T-cell (primary cell): ENCODE results near the gene PROSER3. TPM values are rescaled to one million over a fixed set of nuclear protein-coding genes. Genes with fewer than 3 reads are reported as not detected.
"Not testable (repeated sequence)": the region's sequence is repeated elsewhere in the genome, so short reads cannot be mapped to it uniquely, and the experiment has no call there.

Source experiments
- ATAC-seq, 4 experiments: fragments of 200-7000 bp in 3 of 4; fragments of 150-1000 bp in 1 of 4; cut with Tn5 transposase; replicated peaks in 1 of 4; 1 replicate in 3 of 4; 2 replicates in 1 of 4; pipeline ENCODE4 v1.10.0; 2021; ENCODE audit warnings: moderate library complexity in 3 of 4, mild to moderate bottlenecking in 2 of 4, moderate number of reproducible peaks in 1 of 4
- CTCF ChIA-PET, 2 donors: fragments of 300-600 bp; sonication (Branson Sonifier 250); formaldehyde crosslinking; loops; one replicate each; lab custom pipeline; 2022; ENCODE audit warnings: antibody characterized with exemption in 2 of 2; lab: Charles Lee
- POLR2A ChIA-PET, 2 donors: fragments of 300-600 bp; sonication (Branson Sonifier 250); formaldehyde crosslinking; loops; one replicate each; lab custom pipeline; 2022; ENCODE audit warnings: antibody characterized with exemption in 2 of 2; lab: Charles Lee
- DNase-seq, 35 experiments: peaks; one replicate each; pipeline versions ENCODE4 v3.0.0 to v3.0.0-alpha.2; 2013 to 2023
- H3K27ac ChIP-seq: one replicate; pipeline ENCODE4 v1.5.1; 2013; ENCODE audit warnings: low read length
- H3K27me3 ChIP-seq, 2 experiments: replicated peaks in 1 of 2; 1 replicate in 1 of 2; 2 replicates in 1 of 2; pipeline versions ENCODE4 v1.6.1 to v1.7.0; 2013; ENCODE audit warnings: low read length in 1 of 2, mixed read lengths in 1 of 2; ENCODE audit not compliant: control insufficient read depth in 2 of 2, insufficient read depth in 2 of 2; ENCODE audit errors: extremely low read depth in 1 of 2
- H3K36me3 ChIP-seq, 2 donors: 1 replicate in 1 of 2; 2 replicates in 1 of 2; pipeline versions ENCODE4 v1.6.1 to v1.7.0; 2013; ENCODE audit warnings: low read length in 1 of 2; ENCODE audit not compliant: control insufficient read depth in 2 of 2, insufficient read depth in 1 of 2; ENCODE audit errors: extremely low read depth in 1 of 2
- H3K4me1 ChIP-seq, 2 experiments: 1 replicate in 1 of 2; 2 replicates in 1 of 2; pipeline versions ENCODE4 v1.6.1 to v1.7.0; 2013; ENCODE audit warnings: low read length in 2 of 2, mixed read lengths in 1 of 2; ENCODE audit not compliant: insufficient read depth in 2 of 2, control insufficient read depth in 1 of 2; ENCODE audit errors: extremely low read depth in 1 of 2
- H3K4me3 ChIP-seq, 2 donors: 1 replicate in 1 of 2; 2 replicates in 1 of 2; pipeline versions ENCODE4 v1.5.1 to v1.7.0; 2013; ENCODE audit warnings: mild to moderate bottlenecking in 2 of 2, low read length in 1 of 2, moderate library complexity in 1 of 2; ENCODE audit not compliant: control insufficient read depth in 1 of 2; ENCODE audit errors: extremely low read depth in 1 of 2
- H3K9me3 ChIP-seq: 2 replicates; pipeline ENCODE4 v1.7.0; 2013
- H3K27ac Mint-ChIP-seq, 2 donors: one replicate each; pipeline ENCODE4 v1.8.0; 2020 to 2021; ENCODE audit warnings: mild to moderate bottlenecking in 2 of 2, mixed read lengths in 2 of 2
- H3K27me3 Mint-ChIP-seq, 2 donors: one replicate each; pipeline ENCODE4 v1.8.0; 2021 to 2022; ENCODE audit warnings: mixed read lengths in 2 of 2
- H3K36me3 Mint-ChIP-seq: one replicate; pipeline ENCODE4 v1.8.0; 2021; ENCODE audit warnings: mixed read lengths
- H3K4me1 Mint-ChIP-seq, 3 donors: one replicate each; pipeline ENCODE4 v1.8.0; 2020 to 2022; ENCODE audit warnings: mixed read lengths in 3 of 3, mild to moderate bottlenecking in 1 of 3
- H3K4me3 Mint-ChIP-seq, 3 donors: one replicate each; pipeline ENCODE4 v1.8.0; 2020 to 2022; ENCODE audit warnings: mild to moderate bottlenecking in 3 of 3, mixed read lengths in 3 of 3, moderate library complexity in 3 of 3
- H3K9me3 Mint-ChIP-seq, 3 donors: one replicate each; pipeline ENCODE4 v1.8.0; 2020 to 2022; ENCODE audit warnings: mixed read lengths in 3 of 3
- WGBS: methylation state at CpG from one replicate; pipeline ENCODE4 v1.1.5; 2013; ENCODE audit warnings: missing lambda C conversion rate; ENCODE audit not compliant: insufficient coverage; 5-methylcytosine and 5-hydroxymethylcytosine counted together
- total RNA-seq, 35 experiments: library from RNA in 6 of 35; stranded (reverse) in 6 of 35; fragments of 120-200 nt in 1 of 35; gene quantifications; one replicate each; pipeline versions ENCODE4 v1.2.1 to v1.2.4 and lab custom pipeline; 2013 to 2026

PROSER3 gene
- total RNA-seq, 5 donors from 2014 or later (not counting 1 experiment from before 2014, with no cell fraction given): 31.3 to 52.1 (median 47.8) TPM

DNA sequence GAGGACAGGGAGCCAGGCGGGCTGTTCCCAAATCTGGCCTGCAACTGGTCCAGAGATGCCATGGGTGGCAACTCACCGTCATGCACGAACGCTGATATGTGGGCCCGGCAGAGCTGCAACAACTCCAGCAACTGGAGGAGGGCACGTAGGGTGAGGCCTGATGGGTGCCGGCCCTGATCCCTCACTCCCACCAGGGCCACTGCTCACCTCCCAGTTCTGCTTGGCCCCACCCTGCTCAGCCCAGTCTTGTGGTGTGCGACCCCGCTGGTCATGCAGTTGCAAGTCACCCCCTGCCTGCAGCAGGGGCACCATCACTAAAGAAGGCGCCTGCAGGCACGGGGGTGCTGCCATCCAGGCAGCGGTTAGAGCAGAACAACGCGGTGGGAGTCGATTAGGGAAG, 34.3 kb downstream of the PROSER3 start:
- H3K36me3 ChIP-seq: no peaks in the 10 kb centered on the region
- Mint-ChIP-seq H3K9me3 (no peaks in the 10 kb centered on the region), H3K4me1 (peaks cover 3 to 6% (median 4%) of the 10 kb centered on the region in 3 donors), H3K27ac (no peak overlapping the region), H3K27me3 (peaks cover 19 to 21% of the 10 kb centered on the region in 2 donors), H3K4me3 (no peak overlapping the region), H3K36me3 (no peaks in the 10 kb centered on the region)
- H3K9me3 ChIP-seq: no peaks in the 10 kb centered on the region
- H3K4me1 ChIP-seq: peaks cover 0 to 4% of the 10 kb centered on the region in 2 experiments
- 90% methylated on average over 15 of the region's 15 CpGs for WGBS
- peaks cover 5 to 48% of the 10 kb centered on the region in 2 experiments for H3K27me3 ChIP-seq
- CTCF ChIA-PET: no interaction called here
- POLR2A ChIA-PET: no interaction called here
- no peak for ATAC-seq
- no peak overlapping the region for H3K27ac ChIP-seq
- DNase-seq: no peak
- H3K4me3 ChIP-seq: no peak overlapping the region

DNA sequence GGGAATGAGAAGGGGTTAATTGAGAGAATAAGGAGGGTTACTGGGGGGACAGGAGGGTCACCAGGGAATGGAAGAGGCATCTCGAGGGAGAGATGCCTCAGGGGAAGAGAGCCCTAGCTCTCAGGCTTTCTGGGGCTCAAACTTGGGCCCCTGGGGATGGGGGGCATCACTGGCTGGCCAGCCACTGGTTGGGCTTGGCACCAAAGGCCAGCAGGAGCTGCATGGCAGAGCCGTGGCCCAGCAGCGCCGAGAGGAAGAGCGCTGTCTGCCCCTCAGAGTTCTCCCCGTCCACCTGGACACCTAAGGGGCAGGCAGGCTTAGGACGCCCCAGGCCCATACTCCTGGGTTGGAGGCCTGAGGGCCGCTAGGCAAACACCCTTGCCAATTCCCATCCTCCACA, 34.9 kb downstream of the PROSER3 start:
- ATAC-seq: no peak
- Histone ChIP-seq H3K4me1 (peaks cover 0 to 4% of the 10 kb centered on the region in 2 experiments), H3K27ac (no peak overlapping the region), H3K9me3 (no peaks in the 10 kb centered on the region), H3K4me3 (no peak overlapping the region), H3K36me3 (no peaks in the 10 kb centered on the region), H3K27me3 (peaks cover 5 to 53% of the 10 kb centered on the region in 2 experiments)
- H3K4me3 Mint-ChIP-seq: no peak overlapping the region
- DNase-seq: no peak
- peaks cover 3 to 6% (median 4%) of the 10 kb centered on the region in 3 donors for H3K4me1 Mint-ChIP-seq
- H3K27ac Mint-ChIP-seq: no peak overlapping the region
- 82% methylated on average over 8 of the region's 8 CpGs for WGBS
- no peaks in the 10 kb centered on the region for H3K9me3 Mint-ChIP-seq
- peaks cover 20 to 25% of the 10 kb centered on the region in 2 donors for H3K27me3 Mint-ChIP-seq
- POLR2A ChIA-PET: no interaction called here
- CTCF ChIA-PET: no interaction called here
- H3K36me3 Mint-ChIP-seq: no peaks in the 10 kb centered on the region

GRCh38 chr19:35793381-35794165, 35.6 kb downstream of the PROSER3 start:
- DNase-seq (no peak), ATAC-seq (no peak)
- Mint-ChIP-seq H3K27me3 (peaks cover 24 to 31% of the 10 kb centered on the region in 2 donors), H3K4me1 (peaks cover 3 to 6% (median 4%) of the 10 kb centered on the region in 3 donors), H3K27ac (no peak overlapping the region), H3K9me3 (no peaks in the 10 kb centered on the region), H3K36me3 (no peaks in the 10 kb centered on the region), H3K4me3 (no peak overlapping the region)
- WGBS: 72% methylated on average over 7 of the region's 7 CpGs
- Histone ChIP-seq H3K4me1 (peaks cover 0 to 4% of the 10 kb centered on the region in 2 experiments), H3K4me3 (no peak overlapping the region), H3K27ac (no peak overlapping the region), H3K27me3 (peaks cover 5 to 58% of the 10 kb centered on the region in 2 experiments), H3K9me3 (no peaks in the 10 kb centered on the region), H3K36me3 (no peaks in the 10 kb centered on the region)
- ChIA-PET POLR2A (no interaction called here), CTCF (interaction anchor here in 1 of 2 donors (0.5 kb wide), 1 partner anchor 24 kb away, joined by 3 read pairs; no protein-coding TSS in a partner anchor)

DNA sequence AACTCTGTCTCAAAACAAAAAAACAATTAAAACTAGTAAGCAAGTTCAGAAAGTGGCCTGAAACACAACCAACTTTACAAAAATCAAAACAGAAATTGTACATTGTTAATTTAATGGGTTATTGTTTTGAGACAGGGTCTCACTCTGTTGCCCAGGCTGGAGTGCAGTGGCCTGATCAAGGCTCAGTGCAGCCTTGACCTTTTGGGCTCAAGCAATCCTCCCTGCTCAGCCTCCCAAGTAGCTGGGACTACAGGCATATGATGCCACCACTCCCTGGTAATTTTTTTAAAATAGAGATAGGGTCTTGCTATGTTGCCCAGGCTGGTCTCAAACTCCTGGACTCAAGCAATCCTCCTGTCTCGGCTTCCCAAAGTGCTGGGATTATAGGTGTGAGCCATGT, 37.6 kb downstream of the PROSER3 start:
- H3K27ac ChIP-seq, H3K4me3 Mint-ChIP-seq, POLR2A ChIA-PET, H3K36me3 Mint-ChIP-seq, H3K27ac Mint-ChIP-seq, H3K4me3 ChIP-seq, H3K36me3 ChIP-seq, H3K9me3 ChIP-seq, H3K9me3 Mint-ChIP-seq, DNase-seq, H3K4me1 ChIP-seq, H3K4me1 Mint-ChIP-seq, CTCF ChIA-PET, ATAC-seq: not testable (repeated sequence)
- H3K27me3 Mint-ChIP-seq: peaks cover 24 to 41% of the 10 kb centered on the region in 2 donors
- peaks cover 5 to 62% of the 10 kb centered on the region in 2 experiments for H3K27me3 ChIP-seq
- no CpG with 5 or more reads among the region's 1 CpG for WGBS

GRCh38 chr19:35796645-35797542, 38.9 kb downstream of the PROSER3 start:
- DNase-seq (no peak), ATAC-seq (no peak)
- no peaks in the 10 kb centered on the region for H3K36me3 Mint-ChIP-seq
- WGBS: 21% methylated on average over 34 of the region's 39 CpGs
- Histone ChIP-seq H3K4me1 (peaks cover 0 to 4% of the 10 kb centered on the region in 2 experiments), H3K36me3 (no peaks in the 10 kb centered on the region), H3K27me3 (peaks cover 5 to 55% of the 10 kb centered on the region in 2 experiments), H3K4me3 (no peak overlapping the region), H3K9me3 (no peaks in the 10 kb centered on the region), H3K27ac (no peak overlapping the region)
- peaks cover 3 to 6% (median 4%) of the 10 kb centered on the region in 3 donors for H3K4me1 Mint-ChIP-seq
- ChIA-PET CTCF (no interaction called here), POLR2A (interaction anchor here in 1 of 2 donors (0.6 kb wide), 1 partner anchor 638 kb away, joined by 3 read pairs; no protein-coding TSS in a partner anchor)
- no peak overlapping the region for H3K4me3 Mint-ChIP-seq
- H3K27ac Mint-ChIP-seq: peak overlapping the region in 1 of 2 donors; percentile 17
- H3K27me3 Mint-ChIP-seq: peaks cover 24 to 41% of the 10 kb centered on the region in 2 donors
- H3K9me3 Mint-ChIP-seq: no peaks in the 10 kb centered on the region

DNA sequence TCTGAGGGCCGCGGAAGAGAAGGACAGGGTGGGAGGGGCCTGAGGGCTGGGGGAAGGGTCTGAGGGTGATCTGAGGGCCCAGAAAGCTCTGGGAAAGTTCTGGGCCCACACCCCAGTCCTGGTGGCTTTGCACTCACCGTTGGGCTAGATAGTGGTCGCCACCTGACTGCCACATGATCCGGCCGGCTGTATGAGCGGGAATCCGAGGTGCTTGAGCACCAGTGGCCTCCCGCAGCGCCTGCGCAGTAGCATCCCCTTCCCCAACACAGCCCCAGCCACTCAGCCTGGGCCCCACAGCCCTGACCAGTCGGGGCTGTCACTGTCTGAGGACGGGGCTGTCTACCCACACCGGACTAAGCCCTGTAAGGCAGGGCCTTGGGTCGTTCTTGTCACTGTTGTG, 39.7 kb downstream of the PROSER3 start:
- H3K4me1 Mint-ChIP-seq: peaks cover 3 to 6% (median 4%) of the 10 kb centered on the region in 3 donors
- 22% methylated on average over 15 of the region's 15 CpGs for WGBS
- Histone ChIP-seq H3K4me1 (peaks cover 0 to 4% of the 10 kb centered on the region in 2 experiments), H3K27ac (no peak overlapping the region), H3K27me3 (peaks cover 5 to 48% of the 10 kb centered on the region in 2 experiments), H3K9me3 (no peaks in the 10 kb centered on the region), H3K4me3 (no peak overlapping the region), H3K36me3 (no peaks in the 10 kb centered on the region)
- H3K27ac Mint-ChIP-seq: no peak overlapping the region
- no peak overlapping the region for H3K4me3 Mint-ChIP-seq
- DNase-seq (no peak), ATAC-seq (no peak)
- H3K27me3 Mint-ChIP-seq: peaks cover 22 to 41% of the 10 kb centered on the region in 2 donors
- H3K36me3 Mint-ChIP-seq: no peaks in the 10 kb centered on the region
- POLR2A ChIA-PET: no interaction called here
- no peaks in the 10 kb centered on the region for H3K9me3 Mint-ChIP-seq
- CTCF ChIA-PET: interaction anchor here in 1 of 2 donors (0.6 kb wide), 1 partner anchor 258 kb away, joined by 3 read pairs; no protein-coding TSS in a partner anchor
